Stimulated activated CD4-positive, alpha-beta T cell treated with anti-CD3 and anti-CD28 coated beads, Interleukin-2, amount 100 ng/mL, for 48 hours (primary cell): ENCODE data around the gene CCDC28B.
A peak's percentile ranks its signal among the peaks of the same experiment; 100 is the strongest.

ENCODE experiments used
- DNase-seq, 2 donors: peaks; one replicate each; pipeline ENCODE4 v3.0.0-alpha.2; 2020

Gene CCDC28B

DNA sequence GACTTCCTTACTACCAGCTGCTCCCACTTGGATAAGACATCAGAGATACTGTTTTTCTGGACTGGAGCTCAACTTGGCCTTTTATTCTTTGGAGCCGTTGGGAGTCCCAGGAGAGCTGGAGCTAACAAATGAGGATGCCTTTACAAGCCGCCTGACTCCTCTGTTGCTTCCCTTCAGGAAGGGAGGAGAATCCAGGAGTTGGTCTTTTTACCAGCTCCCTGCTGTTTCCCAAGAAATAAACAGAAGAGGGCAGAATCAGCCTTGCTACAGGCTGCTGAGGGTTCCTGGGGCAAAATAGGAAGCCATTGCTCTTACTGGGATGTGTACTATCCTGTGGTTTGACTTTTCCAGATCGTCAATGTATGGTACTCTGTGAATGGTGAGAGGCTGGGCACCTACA lies 23.3 kb downstream of the CCDC28B start:
- DNase-seq = no peak

DNA sequence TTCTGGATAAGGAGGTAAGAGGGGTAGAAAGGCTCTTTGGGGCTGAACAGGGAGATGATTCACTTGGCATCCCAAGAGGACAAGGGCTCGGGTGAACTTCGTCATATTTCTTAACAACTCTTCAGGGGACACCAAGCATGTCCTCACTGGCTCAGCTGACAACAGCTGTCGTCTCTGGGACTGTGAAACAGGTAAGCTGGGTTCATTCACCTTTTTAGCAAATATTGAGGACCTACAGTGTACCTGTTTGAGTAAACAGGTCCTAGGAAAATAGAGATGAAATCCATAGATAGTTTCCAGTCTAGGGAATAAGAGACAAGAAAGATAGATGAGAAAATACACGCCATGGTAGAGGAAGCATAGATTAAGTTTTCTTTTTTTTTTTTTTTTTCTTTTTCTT lies 23.9 kb downstream of the CCDC28B start:
- no peak for DNase-seq

DNA sequence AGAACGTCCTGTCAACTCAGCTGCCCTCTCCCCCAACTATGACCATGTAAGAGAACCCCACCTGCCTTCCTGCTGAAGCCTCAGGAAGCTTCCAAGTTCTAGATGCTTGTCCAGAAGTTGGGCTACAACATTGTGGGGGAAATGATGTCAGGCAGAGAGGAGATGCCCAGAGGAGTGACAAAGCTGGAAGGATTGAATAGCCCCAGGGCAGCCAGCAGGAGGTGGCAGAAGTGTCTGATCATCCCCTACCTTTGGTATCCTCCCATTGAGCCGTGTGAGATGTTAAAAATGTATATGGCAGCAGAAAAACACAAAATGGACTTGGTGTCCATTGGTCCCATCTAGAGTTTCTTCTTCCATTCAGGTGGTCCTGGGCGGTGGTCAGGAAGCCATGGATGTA lies 28.4 kb downstream of the CCDC28B start:
- DNase-seq = no peak

DNA sequence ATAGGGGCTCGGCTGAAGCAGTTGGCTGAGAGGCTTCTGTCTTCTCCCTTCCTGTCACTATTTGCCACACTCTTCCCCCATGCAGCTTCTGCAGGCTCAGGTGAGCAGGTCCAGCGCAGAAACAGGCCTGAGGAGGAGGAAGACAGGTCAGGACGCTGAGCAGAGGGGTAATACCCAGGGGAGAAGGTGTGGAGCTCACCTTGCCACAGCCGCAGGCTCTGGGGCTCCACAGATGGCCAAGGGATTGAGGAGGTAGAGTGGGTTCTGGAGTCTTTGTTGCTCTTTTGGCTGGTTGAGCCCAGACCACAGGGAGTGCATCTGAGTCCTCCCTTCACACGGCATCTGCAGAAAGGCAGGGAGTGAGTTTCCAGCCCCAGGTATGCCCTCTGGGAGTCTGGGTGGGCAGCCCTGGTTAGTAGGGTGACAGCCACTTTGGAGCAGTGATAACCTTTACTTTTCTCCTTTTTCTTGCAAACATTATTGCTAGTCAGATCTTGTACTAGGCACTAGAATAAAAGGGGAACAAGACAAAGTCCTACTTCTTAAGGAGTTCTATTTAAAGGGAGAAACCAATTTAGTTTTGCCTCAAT lies 31.5 kb downstream of the CCDC28B start:
- DNase-seq = no peak

DNA sequence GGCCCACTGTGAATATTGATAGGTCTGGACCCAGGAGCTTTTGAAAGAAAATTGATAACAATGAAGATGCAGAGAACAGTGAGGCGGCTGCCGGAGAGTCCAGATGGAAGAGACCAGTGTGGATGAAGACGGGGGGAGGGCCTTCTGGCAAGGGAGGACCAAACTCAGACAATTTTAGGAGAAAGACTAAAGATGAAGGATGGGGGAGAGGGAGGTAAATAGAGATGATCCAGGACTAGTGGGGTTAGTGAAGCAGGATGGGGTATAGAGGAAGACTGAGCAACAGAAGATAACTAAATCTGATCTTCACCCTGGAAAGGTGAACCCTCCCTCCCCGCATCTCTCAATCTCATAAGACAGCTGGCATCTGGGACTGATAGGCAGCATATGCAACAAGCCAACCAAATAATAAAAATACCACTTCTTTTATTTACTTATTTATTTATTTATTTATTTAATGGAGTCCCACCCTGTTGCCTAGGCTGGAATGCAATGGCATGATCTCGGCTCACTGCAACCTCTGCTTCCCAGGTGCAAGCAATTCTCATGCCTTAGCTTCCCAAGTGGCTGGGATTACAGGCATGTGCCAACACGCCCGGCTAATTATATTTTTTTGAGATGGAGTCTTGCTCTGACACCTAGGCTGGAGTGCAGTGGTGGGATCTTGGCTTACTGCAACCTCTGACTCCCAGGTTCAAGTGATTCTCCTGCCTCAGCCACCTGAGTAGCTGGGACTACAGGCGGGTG lies 32.3 kb downstream of the CCDC28B start:
- DNase-seq = no peak

DNA sequence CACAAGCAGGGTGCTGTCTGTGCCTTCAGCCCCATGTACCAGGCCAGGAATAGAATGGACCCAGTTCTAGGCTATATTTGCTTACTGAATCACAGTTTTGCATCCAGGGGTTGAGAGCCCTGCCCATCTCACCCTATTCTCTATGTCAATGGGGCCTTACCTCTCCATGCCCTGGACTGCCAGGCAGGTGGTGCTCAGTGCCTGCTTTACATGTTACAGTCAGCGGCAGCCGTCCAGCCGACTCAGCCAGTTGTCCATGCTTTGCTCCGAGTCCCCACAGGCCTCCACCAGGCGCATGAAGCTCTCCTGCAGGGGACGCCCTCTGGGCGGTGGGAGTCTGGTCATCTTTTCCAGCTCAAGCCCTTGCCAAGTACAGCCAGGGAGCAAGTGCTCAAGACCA lies 34.4 kb downstream of the CCDC28B start:
- DNase-seq = no peak

DNA sequence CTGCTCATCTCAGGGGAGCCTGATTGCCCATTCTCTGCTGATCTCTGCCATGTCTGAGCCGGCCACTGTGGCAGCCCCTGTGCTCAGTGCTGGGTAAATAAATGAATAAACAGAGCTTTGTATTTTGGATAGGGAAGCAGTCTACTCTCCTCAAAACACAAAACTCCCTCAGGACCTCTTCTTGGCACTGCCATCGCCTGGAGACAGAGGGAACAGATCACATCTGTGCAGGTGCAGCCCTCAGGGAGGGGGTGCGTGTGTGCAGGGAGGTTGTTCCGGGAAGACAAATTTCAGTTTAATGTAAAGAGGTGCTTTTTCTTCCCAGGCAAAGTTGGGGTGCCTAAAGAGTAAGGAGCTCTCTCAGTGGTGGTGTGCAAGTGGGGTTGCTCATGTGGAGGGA lies 38.9 kb downstream of the CCDC28B start:
- no peak for DNase-seq

- no peak for DNase-seq
Observed at GRCh38 chr1:32239790-32240139, 39.4 kb downstream of the CCDC28B start.

DNA sequence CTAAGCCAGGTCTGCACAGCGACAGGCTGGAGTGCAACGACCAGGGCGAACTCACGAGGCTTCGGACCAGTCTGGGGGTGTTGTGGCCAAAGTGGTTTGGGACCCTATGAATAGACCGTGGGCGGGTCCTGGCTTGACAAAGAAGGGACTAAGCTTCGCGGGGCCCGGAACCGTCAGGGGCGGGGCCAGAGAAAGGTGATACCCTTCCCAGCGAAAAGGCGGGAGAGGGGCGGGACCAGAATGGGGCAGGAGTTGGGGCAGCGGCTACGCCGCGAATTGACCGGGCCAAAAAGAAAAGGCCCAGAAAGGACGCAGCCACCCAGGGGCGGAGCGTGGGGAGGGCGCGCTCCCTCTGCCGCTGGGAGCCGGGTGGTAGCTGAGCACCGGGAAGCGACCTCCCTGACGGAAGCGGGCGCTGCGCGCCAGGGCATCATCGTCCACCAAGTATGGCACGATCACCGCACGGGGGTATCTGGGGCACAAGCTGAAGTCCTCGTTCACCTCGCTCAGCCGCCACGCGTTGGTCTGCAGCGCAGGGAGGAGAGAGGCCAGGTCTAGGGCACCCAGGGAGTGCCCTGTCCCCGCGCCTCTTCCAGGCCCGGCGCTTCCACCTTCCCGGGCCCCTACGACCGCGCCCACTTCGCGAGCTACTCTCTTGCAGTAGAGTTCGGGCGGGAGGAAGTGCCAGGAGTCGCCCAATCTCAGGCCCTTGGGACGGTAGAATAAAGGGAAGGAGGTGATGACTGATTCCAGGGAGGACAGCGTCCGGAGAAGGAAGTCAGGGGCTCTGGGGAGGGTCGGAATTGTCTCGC lies 40.0 kb downstream of the CCDC28B start:
- DNase-seq = peak in 1 of 2 donors; percentile 35

GRCh38 chr1:32241001-32241763 lies 40.8 kb downstream of the CCDC28B start:
- no peak for DNase-seq

GRCh38 chr1:32242341-32242851 lies 42.0 kb downstream of the CCDC28B start:
- no peak for DNase-seq

GRCh38 chr1:32246888-32247273 lies 46.5 kb downstream of the CCDC28B start, which contains the start of gene FAM167B:
TSS of gene FAM167B (plus strand) at chr1:32247222. CDS start at chr1:32247422, 200 bp downstream.
- no peak for DNase-seq

- DNase-seq = no peak
Observed at GRCh38 chr1:32247452-32247851, 47.1 kb downstream of the CCDC28B start.

GRCh38 chr1:32247983-32248889 lies 47.8 kb downstream of the CCDC28B start:
- peak; percentile 86 to 87 for DNase-seq

DNA sequence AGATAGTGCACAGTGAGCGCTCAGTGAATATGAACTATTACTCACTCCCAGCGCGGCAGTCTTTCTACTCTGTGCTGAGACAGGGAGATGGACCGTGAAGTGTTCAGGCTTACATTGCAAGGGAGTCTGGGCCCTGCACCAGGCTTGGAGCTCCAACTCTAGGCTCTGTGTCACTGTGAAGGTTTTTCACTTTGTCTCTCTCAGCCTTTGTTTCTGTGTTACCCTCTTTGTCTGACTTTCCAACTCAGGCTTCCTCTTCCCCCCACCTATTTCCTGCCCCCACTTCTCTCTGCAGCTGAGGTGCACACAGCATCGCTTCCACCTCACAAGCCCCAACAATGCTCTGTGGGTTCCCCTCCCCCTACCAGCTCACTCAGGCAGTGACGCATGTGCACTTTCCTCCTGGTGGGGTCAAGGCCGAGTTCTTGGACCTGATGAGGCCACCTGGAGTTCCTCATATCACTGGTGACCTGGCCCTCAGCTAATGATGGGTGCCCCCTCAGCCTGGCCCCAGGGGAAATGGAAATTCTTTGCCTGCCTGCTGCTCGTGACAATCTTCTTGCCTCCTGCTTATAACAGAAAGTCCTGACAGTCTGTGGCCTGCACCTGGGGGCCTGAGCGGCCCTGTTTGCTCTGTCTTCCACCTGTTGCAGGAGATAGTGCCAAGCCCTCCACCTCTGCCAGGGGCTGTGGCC lies 49.6 kb downstream of the CCDC28B start:
- DNase-seq = peak; percentile 60 to 63

GRCh38 chr1:32250893-32251716 lies 50.7 kb downstream of the CCDC28B start, which contains the start of gene LCK:
TSS of gene LCK (plus strand) at chr1:32251265. CDS start at chr1:32274330, 23,065 bp downstream.
- DNase-seq = peak; percentile 59 to 69
